Endometrial microvascular endothelial cells (primary cell): ENCODE measurements around the gene SH3D21. TPM values are rescaled to one million over a fixed set of nuclear protein-coding genes. Genes with fewer than 3 reads are reported as not detected.

Source experiments
- in situ Hi-C: cut with HindIII; loops from 2 replicates; pipeline ENCODE4 v1.10.0; 2017; ENCODE audit warnings: low sequenced_read_pairs, low pct_unique_long_range_greater_than_20kb; ENCODE audit errors: inconsistent ontology term
- total RNA-seq: library from RNA; depleted of rRNA; stranded (reverse); fragments of >200 nt; gene quantifications from one replicate; pipeline ENCODE4 v1.2.3, GENCODE V29; 2015; ENCODE audit errors: inconsistent ontology term

Gene SH3D21
- total RNA-seq, 1 donor from 2014 or later = 0.84 TPM

DNA sequence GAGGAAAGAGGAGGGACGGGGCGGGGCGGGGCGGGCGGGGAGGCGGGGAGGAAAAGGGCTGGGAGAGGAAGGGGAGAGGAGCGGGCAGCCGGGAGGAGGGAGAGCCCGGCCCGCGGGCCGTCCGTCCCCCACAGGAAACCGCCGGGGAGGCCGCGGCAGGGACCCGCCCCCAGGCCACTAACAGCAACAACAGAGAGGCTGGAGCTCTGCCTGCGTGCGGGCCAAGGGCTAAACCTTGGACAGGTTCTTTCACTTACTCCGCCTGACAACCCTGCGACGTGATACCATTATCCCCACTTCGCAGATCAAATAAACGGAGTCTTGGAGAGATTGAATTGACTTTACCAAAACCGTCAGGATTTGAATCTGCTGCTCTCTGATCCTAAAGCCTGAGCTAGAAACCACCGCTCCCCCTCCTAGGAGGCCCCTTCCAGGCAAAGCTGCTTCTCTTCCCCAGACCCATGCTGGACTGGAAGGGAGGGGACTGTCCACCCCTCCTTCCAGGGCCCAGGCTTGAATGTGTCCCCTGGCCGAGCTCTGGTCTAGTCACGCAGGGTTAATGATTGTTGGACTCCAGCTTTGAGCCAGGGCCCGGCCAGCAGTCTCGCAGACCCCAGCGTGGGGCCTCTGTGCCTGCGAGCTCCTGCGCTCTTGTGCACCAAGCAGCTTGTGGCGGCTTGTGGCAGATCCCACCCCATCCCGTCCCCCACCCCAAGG lies 17.6 kb downstream of the SH3D21 start, which contains the start of gene EVA1B:
Gene EVA1B, minus strand, starts transcription at position 10 of the 717 bp plus-strand sequence. CDS start 608 bp downstream, outside the sequence.
- in situ Hi-C loops = no loop called here

DNA sequence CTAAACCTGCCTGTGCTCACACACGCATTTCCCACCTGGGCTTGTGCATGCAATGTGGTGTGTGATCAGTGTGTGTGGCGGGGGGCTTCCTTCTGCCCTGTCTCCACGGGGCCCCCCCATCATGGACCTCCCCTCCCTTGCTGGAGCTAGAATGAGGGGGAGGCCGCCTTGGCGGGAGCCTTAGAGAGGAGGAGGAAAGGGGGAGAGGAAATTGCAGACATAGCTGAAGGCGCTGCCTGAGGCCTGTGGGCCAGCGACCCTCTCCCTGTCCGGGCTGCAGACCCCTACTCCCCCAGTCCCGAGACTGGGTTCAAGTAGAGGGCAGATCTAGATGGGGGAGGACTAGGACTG lies 18.2 kb downstream of the SH3D21 start:
- in situ Hi-C loops = no loop called here

DNA sequence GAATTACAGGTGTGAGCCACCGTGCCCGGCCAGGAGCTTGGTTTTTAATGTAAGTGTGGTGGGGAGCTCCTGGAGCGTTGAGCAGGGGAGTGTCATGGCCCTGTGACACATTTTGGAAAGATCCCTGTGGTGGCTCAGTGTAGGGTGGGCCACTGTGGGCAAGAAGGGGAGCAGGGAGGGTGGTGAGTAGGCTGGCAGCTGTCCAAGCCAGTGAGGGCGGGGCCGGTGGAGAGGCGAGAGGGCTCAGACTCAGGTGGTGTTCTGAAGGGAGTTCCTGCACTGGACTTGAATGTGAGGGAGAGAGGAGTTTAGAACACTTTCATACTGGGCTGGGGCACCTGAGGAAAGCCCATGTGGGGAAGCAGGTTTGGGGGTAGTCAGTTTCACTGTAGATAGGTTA lies 20.3 kb downstream of the SH3D21 start:
- in situ Hi-C loops = no loop called here

DNA sequence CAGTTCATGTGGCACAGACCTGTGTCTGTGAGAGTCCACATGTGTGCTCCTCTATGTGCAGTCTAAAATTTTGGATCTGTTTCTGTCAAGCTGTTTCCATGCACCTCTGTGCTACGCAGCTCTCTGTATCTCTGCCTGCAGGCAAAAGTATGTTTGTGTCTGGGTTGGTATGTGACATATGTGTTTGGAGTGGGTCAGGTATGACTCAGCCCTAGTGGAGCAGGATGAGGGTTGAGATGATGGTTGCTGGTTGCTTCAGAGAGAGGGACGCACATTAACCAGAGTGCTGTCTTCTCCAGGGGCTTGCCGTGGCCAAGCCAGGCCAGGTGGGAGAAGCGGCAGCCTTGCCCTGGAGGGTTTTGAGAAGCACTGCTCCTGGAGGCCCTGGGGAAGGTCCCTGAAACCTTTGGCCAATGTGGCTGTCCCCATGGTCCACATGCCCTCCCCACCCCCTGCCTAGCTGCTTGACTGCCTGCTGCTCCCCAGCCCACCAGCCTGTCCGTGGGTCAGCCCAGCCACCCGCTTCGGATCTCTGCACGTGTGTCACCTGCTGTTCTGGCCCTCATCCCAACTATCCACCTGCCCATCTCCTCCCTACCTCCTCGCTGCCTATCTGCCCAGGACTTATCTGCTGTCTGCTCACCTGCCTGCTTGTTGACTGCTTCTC lies 21.4 kb downstream of the SH3D21 start:
- in situ Hi-C loops = no loop called here

DNA sequence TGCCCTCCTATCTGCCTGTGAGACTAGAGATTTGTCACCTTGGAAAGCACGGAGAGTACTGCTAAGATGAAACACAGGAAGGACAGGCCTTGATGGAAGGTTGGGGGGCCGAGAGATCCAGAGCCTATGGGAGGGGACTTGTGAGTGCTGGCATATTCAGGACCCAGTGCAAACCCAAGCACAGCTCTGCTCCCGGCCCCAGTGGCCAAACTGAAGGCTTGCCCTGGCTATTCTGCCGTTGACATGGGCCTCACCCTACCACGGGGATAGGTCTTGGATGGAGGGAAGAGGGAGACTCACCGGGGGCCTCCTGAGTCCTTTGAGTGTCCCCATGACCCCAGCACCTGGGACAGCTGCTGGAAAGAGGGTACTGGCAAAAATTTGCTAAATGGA lies 21.9 kb downstream of the SH3D21 start:
- in situ Hi-C loops = no loop called here

DNA sequence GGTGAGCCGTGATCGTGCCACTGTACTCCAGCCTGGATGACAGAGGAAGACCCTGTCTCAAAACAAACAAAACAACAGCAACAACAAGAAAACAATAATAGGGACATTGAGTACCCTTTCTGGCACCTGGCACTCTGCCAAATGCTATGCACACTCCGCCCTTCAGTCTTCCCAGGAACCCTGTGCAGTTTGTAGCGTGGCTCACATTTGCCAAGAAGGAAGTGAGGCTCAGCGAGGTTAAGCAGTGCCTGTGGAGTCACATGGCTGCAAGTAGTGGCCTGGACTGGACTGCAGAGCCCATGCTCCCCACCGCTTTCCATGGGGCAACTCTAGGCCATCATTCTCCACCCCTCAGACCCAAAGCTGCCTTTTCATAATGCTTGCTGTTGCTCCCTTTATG lies 22.5 kb downstream of the SH3D21 start:
- in situ Hi-C loops = no loop called here

DNA sequence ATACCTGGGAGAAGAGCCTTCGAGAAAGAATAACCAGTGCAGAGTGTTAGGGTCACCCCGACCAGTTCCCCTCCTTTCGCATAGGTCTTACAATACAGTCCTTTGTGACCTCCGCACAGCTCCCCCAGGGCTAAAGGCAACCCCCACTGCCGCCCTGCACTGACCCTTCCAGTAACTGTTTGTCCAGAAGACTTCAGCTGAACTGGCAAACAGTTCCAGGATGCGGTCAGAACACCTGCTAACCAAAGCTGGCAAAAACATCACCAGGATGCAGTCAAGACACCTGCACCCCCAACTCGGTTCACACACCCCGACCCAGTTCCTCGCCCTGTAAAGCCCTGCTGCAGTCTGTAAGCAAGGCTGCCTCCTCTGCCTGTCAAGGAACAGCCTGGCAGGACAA lies 23.6 kb downstream of the SH3D21 start:
- in situ Hi-C loops = no loop called here

DNA sequence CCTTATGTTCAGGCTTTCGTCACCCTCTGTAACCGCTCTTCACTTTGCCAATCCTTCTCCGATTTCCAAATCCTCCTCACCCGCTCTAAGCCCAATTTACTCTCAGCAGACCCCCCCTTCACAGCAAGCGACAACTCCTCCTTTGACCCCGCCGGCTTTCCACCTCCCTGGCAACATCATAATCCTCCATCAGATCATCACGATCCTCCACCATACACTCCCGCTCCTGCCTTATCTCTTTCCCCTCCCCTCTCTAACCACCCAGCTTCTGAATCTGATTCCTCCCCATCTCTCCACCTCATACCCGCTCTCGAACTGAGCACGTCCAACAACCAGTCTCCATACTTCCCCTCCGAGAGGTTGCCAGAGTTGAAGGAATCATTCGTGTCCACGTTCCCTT lies 24.8 kb downstream of the SH3D21 start:
- in situ Hi-C loops = no loop called here

DNA sequence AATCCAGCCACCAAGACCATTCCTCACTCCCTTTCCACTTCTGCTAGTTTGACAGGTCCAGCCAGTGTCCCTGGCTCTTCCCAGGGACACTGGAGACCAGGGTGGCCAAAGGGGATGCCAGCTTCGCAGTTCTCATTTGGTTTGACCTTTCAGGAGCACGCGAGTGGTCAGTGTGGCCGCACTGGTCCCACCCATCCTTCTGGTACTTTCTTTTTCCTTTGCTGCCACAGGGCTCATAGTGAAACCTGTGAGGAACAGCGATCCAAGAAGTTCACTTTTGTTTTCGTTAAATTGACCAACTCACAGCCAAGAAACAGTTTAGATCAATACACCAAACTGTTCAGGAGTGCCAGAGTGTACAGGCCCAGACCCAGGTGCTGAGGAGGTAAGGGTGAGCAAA lies 31.7 kb downstream of the SH3D21 start:
- in situ Hi-C loops = no loop called here

DNA sequence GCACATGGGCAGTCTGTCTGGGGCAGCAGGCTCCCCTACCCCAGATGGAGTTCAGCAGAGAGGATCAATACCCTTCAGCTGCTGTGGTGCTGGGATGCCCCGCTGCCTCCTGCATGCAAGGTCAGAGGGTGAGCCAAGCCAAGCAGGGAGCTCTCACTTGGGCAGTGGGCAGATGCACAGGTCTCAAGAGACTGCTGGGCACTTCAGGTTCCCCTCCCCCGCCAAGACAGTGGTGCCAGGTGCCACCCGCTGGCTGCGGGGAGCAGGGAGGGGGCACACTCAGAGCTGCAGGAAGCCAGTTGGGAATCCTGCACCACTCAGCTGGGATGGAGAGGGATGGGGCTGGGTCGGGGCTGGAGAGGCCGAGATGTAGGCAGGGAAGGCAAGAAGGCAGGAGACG lies 33.0 kb downstream of the SH3D21 start:
- in situ Hi-C loops = no loop called here

DNA sequence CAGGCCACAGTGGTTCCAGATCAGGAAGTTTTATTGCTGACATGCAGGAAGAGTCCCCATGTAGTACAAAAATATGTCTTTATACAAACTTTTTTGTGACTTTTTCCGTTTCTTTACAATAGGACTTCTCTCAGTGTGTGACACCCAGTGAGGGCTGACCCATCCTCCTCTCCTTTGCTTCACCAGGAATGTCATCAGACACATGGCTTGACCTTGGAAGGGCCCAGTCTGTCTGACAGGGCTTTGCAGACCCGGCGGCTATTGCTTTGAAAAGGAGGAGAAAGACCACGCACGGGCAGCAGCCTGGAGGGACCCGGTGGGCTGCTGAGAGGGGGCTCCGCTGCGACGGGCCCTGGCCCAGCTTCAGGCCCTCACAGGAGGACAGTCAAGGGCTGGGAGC lies 33.4 kb downstream of the SH3D21 start:
- in situ Hi-C loops = no loop called here

DNA sequence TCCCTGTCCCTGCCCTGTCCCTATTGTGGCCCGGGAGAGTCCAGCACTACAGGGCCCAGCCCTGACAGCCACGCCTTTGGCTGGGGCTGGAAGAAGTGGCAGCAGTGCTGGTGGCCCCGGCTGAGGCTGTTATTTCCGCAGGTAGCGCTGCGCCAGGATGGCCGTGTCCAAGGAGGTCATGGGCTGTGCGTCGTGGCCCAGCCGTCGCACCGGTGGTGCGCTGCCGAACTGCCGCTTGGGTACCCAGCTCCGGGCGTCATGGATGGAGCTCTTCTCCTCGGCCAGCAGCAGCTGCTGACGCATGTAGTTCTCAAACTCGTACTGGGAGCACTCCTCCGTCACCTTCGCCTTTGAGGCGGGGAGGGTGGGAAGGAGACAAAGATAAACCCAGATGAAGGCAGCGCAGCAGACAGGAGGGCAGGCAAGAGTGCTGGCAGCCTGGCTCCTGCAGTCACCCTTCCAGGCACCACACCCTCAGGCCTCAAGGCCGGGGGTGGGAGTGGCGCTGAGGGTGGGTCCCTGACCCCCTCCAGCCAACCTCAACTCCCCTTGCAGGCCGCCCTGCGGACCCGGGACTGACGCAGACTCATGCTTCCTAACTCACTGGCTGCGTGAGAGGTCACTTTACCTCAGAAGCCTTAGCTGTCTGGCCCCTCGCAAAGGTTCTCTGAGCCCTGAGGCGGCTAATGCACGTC lies 35.6 kb downstream of the SH3D21 start:
- in situ Hi-C loops = no loop called here

DNA sequence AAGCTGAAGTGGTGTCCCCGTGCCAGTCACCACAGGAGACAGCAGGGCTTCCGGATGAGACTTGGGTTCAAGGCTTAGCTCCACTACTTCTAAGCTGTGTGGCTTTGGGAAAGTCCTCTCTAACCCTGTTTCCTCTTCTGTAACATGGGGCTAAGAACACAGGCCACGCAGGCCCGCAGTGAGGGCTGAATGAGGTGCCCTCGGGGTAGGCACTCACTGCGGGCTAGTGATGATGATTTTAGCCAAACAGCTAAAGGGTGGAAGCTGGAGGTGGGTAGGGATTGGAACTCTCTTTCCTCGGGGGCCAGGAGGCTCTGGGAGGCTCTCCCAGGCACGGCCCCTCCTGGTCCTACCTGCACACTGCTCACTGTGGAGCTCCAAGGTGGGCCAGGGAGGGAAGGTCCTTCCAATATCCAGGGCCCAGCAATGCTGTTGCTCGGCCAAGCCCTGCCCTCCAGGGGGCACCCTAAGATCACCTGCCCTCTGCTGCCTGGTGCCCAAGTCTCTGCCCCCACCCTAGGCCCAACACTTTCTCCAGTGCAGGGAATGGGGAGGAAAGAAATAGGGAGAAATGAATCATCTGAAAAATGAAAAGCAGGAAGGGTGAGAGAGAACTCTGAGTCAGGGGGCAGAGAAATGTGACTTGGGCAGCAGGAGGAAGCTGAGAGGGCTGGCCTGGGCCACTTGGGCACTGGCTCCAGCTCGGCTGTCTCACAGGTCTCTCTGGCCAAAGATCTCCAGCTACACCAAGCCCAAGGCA lies 36.4 kb downstream of the SH3D21 start:
- in situ Hi-C loops = no loop called here

DNA sequence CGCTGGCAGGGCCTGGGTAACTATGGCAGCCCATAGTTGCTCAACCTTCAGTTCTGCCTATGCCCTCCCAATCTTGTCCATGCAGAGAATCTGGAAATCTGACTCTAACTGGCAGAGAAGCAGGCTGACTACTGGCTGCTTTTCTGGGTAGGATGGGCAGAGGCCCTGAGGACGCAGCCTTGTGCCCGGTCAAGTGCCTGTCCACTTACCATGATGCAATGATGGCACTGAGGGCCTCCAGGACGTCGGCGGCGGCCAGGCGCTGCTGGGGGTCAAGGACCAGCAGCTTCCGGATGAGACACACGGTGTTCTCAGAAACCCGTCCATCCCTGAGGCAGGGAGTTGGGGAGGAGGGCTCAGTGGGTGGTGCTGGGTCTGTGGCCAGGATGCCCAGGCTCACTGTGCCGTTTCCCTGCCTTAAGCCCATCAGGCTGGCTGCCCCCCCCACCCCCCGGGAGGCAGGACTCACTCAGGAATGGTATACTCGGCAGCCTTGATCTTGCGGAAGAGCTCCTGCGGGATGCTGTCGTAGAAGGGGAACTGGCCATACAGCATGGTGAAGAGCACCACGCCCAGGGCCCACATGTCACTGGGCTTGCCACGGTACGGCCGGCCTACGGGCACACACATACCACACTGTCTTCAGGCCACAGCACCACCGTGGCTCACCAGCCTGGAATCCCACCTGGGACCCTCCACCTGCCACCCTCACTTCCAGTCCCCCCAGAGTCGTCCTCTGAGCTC lies 37.7 kb downstream of the SH3D21 start:
- in situ Hi-C loops = no loop called here

DNA sequence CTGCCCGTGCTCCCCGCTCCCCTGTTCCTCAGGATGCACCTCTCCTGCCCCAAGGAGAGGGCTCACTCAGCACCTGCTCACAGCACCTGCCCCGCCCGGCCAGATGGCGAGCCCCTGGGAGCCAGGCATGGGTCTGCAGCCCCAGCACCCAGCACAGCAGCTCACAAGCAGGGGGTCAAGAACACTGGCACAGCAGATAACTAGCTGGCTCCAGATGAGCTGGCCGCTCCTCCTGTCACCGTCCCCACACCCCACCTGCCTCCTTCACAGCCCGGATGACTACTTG lies 38.2 kb downstream of the SH3D21 start:
- in situ Hi-C loops = no loop called here

DNA sequence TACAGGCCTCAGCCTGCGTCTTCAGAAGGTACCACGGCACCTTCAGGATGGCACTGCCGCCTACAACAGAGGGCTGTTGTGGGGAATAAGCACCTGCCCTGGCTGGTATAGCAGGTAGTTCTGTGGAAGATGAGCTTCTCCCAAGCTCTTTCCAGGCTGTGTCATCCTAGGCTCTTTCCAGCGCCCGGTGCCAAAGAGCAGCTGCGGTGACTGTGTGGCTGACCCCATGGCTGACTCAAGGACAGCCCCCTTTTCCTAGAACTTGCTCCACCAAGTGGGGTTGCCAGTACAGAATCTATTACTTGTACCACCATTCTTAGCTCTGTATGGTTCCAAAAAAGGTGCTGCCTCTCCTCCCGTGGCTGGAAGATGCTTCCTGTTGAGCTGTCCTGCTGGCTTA lies 39.2 kb downstream of the SH3D21 start:
- in situ Hi-C loops = no loop called here

DNA sequence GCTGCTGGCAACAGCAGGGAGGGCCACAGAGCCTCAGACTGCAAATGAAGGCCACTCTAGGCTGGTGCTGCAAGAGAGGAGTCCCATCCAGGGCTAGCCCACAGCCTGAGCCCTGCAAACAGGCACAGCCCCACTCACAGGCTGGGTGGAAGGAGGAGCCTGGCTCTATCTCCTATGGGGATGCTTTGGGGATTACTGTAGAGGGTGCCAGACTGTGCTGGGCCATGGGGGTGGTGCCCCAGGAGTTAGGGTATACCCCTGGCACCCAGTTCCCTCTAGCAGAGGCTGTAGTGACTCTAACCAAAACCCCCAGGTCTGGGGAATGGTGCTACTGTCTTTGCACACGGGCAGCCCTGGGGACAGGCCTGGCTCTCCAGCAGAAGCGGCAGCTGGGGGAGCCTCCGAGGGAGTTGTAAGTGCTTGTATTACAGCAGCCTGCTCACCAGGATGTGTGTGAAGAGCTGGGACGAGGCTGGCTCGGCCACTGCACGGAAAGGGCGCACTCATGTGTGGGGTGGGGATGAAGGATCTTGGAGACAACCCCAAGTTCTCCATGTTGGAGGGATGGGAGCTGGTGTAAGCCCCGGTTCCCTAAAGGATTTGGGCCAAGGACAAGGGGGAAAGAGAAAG lies 40.7 kb downstream of the SH3D21 start:
- in situ Hi-C loops = no loop called here

DNA sequence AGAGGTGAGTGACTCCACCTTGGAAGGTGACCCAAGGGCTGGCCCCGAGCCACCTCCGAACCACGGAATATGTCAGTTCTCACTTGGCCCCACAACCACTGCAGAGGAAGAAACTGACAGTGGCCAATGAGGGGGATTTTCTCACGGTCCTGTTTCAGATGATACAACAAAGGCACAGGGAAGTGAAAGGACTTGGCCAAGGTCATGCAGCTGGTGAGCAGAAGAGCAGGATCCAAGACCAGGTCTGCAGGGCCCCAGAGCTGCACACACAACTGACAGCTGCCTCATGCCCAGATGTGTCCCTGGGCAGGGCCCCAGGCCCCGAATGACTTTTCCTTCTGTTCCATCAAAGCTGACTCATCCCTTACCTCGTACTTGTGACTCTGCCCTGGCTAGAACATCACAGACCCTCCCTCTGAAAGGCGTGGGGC lies 43.1 kb downstream of the SH3D21 start:
- in situ Hi-C loops = no loop called here

DNA sequence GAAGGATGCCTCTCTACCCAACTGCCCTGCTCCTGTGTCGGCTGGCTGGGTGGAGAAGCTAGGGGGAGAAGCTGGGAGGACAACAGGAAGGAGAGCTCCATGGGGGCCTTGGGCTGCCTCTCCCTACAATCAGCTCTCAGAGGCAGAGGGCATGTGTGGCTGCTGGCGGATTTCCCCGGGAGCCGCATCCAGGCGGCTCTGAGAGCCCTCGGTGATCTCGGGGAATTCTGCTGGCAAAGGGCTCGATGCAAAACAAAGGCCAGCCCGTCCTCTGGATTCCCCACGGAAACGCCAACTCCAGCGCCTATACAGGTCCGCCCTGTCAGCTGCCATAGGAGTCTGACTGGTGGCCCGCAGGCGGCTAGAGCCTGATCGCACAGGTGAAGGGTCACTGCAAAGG lies 43.7 kb downstream of the SH3D21 start:
- in situ Hi-C loops = no loop called here
